Cardiac fibroblast (primary cell): Measurements from ENCODE around the gene SLC28A1.
A peak's percentile ranks its signal among the peaks of the same experiment; 100 is the strongest.

Experiments
- DNase-seq, 2 donors: peaks; one replicate each; pipeline versions ENCODE4 v3.0.0 to v3.0.0-alpha.2; 2010; ENCODE audit warnings: low read depth in 2 of 2
- H3K4me3 ChIP-seq, 2 donors: replicated peaks in 1 of 2; 1 replicate in 1 of 2; 2 replicates in 1 of 2; pipeline ENCODE4 v1.5.1; 2011; ENCODE audit warnings: low read depth in 2 of 2, low read length in 2 of 2, mild to moderate bottlenecking in 2 of 2, moderate library complexity in 1 of 2
- CTCF ChIP-seq: IDR thresholded peaks from one replicate; pipeline ENCODE4 v1.5.1; 2011; ENCODE audit warnings: low read depth, mild to moderate bottlenecking, low read length, inconsistent platforms

Gene SLC28A1

GRCh38 chr15:84911879-84912660 is 27.6 kb downstream of the SLC28A1 start:
- TF ChIP-seq CTCF = no peak
- H3K4me3 ChIP-seq = no peak overlapping the region
- peak; percentile 100 for DNase-seq

- DNase-seq = no peak
- no peak overlapping the region for H3K4me3 ChIP-seq
- TF ChIP-seq CTCF = no peak
These were observed 28.9 kb downstream of the SLC28A1 start for GRCh38 chr15:84913360-84913723.

- no peak for DNase-seq
- H3K4me3 ChIP-seq = no peak overlapping the region
- no peak for TF ChIP-seq CTCF
These were observed 29.9 kb downstream of the SLC28A1 start for GRCh38 chr15:84914351-84914750.

GRCh38 chr15:84914909-84915605 is 30.6 kb downstream of the SLC28A1 start:
- no peak overlapping the region for H3K4me3 ChIP-seq
- DNase-seq = peak; percentile 72 to 96
- TF ChIP-seq CTCF = peak; percentile 14

- no peak for TF ChIP-seq CTCF
- H3K4me3 ChIP-seq = no peak overlapping the region
- peak in 1 of 2 donors; percentile 28 for DNase-seq
These were observed 31.1 kb downstream of the SLC28A1 start for GRCh38 chr15:84915606-84915958.

- TF ChIP-seq CTCF = no peak
- H3K4me3 ChIP-seq = no peak overlapping the region
- DNase-seq = no peak
These were observed 33.0 kb downstream of the SLC28A1 start for GRCh38 chr15:84917452-84917851.
